ENCODE results near the gene INPP4B. TPM values are rescaled to one million over a fixed set of nuclear protein-coding genes. Genes with fewer than 3 reads are reported as not detected.

INPP4B gene
- total and polyA plus RNA-seq, 2 of the 4 experiments (the other 2 are of a cell fraction): 1.8 to 14.0 TPM

DNA sequence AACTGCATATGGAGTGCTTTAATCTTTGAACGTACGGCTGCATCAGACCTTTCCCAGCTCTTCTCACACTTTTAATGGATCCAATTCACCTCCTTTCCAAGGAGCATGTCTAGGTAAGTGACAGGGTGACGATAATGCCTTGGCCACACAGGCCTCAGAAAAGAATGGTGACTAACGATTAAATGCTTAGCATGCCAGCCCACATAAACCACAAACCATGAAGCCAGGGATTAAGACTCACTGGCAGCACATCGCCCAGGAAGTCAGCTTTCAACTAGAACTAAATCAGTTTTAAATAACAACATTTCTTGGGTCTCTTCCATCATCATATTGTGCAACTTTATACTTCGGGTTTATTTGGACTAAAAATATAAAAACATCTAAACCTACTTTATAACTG is 28.7 kb downstream of the INPP4B start:
- Histone ChIP-seq H2AK9ac (replicated peaks; ENCODE audit: low read depth, low read length, poor library complexity) (no peak overlapping the region), H4K5ac (ENCODE audit: low read depth, low read length) (peak overlapping the region; percentile 0; the same call in 1 of the 2 replicates), H3K4me2 (ENCODE audit: low read depth, low read length) (peak overlapping the region; percentile 57), H2BK20ac (ENCODE audit: low read depth, low read length) (peak overlapping the region; percentile 77), H3K27ac (ENCODE audit: insufficient read depth, low read length) (peak overlapping the region; percentile 74; the same call in 1 of the 2 replicates), H3K4me1 (ENCODE audit: control insufficient read depth, insufficient read depth, low read length) (peaks cover 4% of the 10 kb centered on the region; the same call in 1 of the 2 replicates), H3K79me1 (ENCODE audit: low read depth in 1 of 2, low read length in 2 of 2) (no peaks in the 10 kb centered on the region), H3K4ac (ENCODE audit: low read depth, low read length) (peak overlapping the region; percentile 56), H4K20me1 (ENCODE audit: insufficient read depth, low read length) (no peaks in the 10 kb centered on the region), H3K27me3 (ENCODE audit: control insufficient read depth, insufficient read depth, low read length) (no peaks in the 10 kb centered on the region), H3K9ac (ENCODE audit: low read depth, low read length) (no peak overlapping the region), H3K9me3 (ENCODE audit: control insufficient read depth, insufficient read depth, low read length) (no peaks in the 10 kb centered on the region), H3K9me1 (ENCODE audit: insufficient read depth, low read length) (peaks cover 5% of the 10 kb centered on the region), H4K91ac (ENCODE audit: insufficient read depth, low read depth, low read length) (no peak overlapping the region; the same call in 1 of the 2 replicates), H3K23ac (ENCODE audit: low read depth, low read length) (no peak overlapping the region), H3K18ac (ENCODE audit: low read depth, low read length) (peak overlapping the region; percentile 51; the same call in 1 of the 2 replicates), H3K56ac (ENCODE audit: extremely low read depth, insufficient read depth, low read length) (no peak overlapping the region), H2BK120ac (ENCODE audit: low read depth, low read length) (peak overlapping the region; percentile 54), H3K4me3 (ENCODE audit: insufficient read depth, low read depth, low read length) (no peak overlapping the region), H2AK5ac (ENCODE audit: low read depth, low read length) (peak overlapping the region; percentile 13; the same call in 1 of the 2 replicates), H2BK5ac (ENCODE audit: low read depth, low read length, poor library complexity, severe bottlenecking) (peak overlapping the region; percentile 73), H3K36me3 (ENCODE audit: control insufficient read depth, insufficient read depth, low read length) (no peaks in the 10 kb centered on the region), H4K8ac (ENCODE audit: low read depth in 2 of 2, low read length in 2 of 2) (peak overlapping the region in 1 of 2 experiments; percentile 1; a peak in 1 of 4 replicates), H2AFZ (replicated peaks; ENCODE audit: low read length, poor library complexity) (peak overlapping the region; percentile 4), H3K14ac (replicated peaks; ENCODE audit: low read depth, low read length) (no peak overlapping the region), H2BK15ac (ENCODE audit: low read depth, low read length) (no peak overlapping the region; the same call in 2 of the 3 replicates)
- WGBS, 2 experiments (ENCODE audit: extremely low coverage in 2 of 2, insufficient read length in 1 of 2): no CpG with 5 or more reads among the region's 6 CpGs
- in situ Hi-C loops (cut with MboI; ENCODE audit: low sequenced_read_pairs): no loop called here
- dilution Hi-C loops (cut with HindIII; ENCODE audit: low sequenced_read_pairs, unreplicated experiment): no loop called here
- DNase-seq: peak; percentile 88
- TF ChIP-seq, protein P1, sequence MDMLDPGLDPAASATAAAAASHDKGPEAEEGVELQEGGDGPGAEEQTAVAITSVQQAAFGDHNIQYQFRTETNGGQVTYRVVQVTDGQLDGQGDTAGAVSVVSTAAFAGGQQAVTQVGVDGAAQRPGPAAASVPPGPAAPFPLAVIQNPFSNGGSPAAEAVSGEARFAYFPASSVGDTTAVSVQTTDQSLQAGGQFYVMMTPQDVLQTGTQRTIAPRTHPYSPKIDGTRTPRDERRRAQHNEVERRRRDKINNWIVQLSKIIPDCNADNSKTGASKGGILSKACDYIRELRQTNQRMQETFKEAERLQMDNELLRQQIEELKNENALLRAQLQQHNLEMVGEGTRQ (IDR thresholded peaks at IDR 0.05; ENCODE audit: low read depth, low read length): no peak
- TF ChIP-seq CEBPB (IDR thresholded peaks at IDR 0.05; ENCODE audit: low read depth, low read length) (peak; percentile 98), BHLHE40 (IDR thresholded peaks at IDR 0.05; ENCODE audit: low read depth, low read length) (peak; percentile 44; the same call in 1 of the 2 replicates), MXI1 (IDR thresholded peaks at IDR 0.05; ENCODE audit: borderline replicate concordance, low read depth, low read length) (no peak), FOS (IDR thresholded peaks at IDR 0.05; ENCODE audit: low read depth, low read length) (peak; percentile 61), MAZ (IDR thresholded peaks at IDR 0.05; ENCODE audit: borderline replicate concordance, low read depth, low read length) (no peak)
- POLR2A ChIA-PET (ENCODE audit: unreplicated experiment): no interaction called here
- ATAC-seq (ENCODE audit: low read depth): peak; percentile 89
- intact Hi-C loops (cut with micrococcal nuclease): no loop called here
- BruUV-seq (replicated peaks): no TSS peak
- CTCF ChIA-PET: interaction anchor here (0.8 to 1.0 kb wide), 2 partner anchors 9 to 691 kb away, joined by 3 to 5 read pairs; no protein-coding TSS in a partner anchor
